Calu3 (cell line): ENCODE measurements around the gene LIMS2. TPM values are rescaled to one million over a fixed set of nuclear protein-coding genes. Genes with fewer than 3 reads are reported as not detected.

Experiments
- BruUV-seq: library from RNA; stranded (reverse); fragments of 400-500 nt; replicated peaks from 2 replicates; lab custom pipeline; 2021; lab: Mats Ljungman, UMichigan
- CTCF ChIA-PET: fragments of 300-600 bp; sonication (Branson Sonifier 250); formaldehyde crosslinking; loops from one replicate; lab custom pipeline; 2022; ENCODE audit warnings: antibody characterized with exemption; lab: Charles Lee
- DNase-seq: peaks from one replicate; pipeline ENCODE4 v3.0.0; 2022
- H3K27ac Mint-ChIP-seq: one replicate; pipeline ENCODE4 v1.8.0; 2022; ENCODE audit warnings: mixed read lengths; ENCODE audit not compliant: unreplicated experiment
- H3K27me3 Mint-ChIP-seq: one replicate; pipeline ENCODE4 v1.8.0; 2022; ENCODE audit warnings: mixed read lengths; ENCODE audit not compliant: unreplicated experiment
- H3K36me3 Mint-ChIP-seq: one replicate; pipeline ENCODE4 v1.8.0; 2022; ENCODE audit warnings: mild to moderate bottlenecking, moderate library complexity, mixed read lengths; ENCODE audit not compliant: insufficient read depth, unreplicated experiment
- H3K4me1 Mint-ChIP-seq: one replicate; pipeline ENCODE4 v1.8.0; 2022; ENCODE audit warnings: mild to moderate bottlenecking, low read depth, mixed read lengths; ENCODE audit not compliant: unreplicated experiment
- H3K4me3 Mint-ChIP-seq: one replicate; pipeline ENCODE4 v1.8.0; 2022; ENCODE audit warnings: mild to moderate bottlenecking, low read depth, moderate library complexity, mixed read lengths; ENCODE audit not compliant: unreplicated experiment
- H3K9me3 Mint-ChIP-seq: one replicate; pipeline ENCODE4 v1.8.0; 2022; ENCODE audit warnings: low read depth, mixed read lengths; ENCODE audit not compliant: unreplicated experiment
- intact Hi-C: fragments of 100-400 bp; cut with micrococcal nuclease; formaldehyde crosslinking; loops from one replicate; pipeline ENCODE4 v1.10.0; 2022; ENCODE audit not compliant: unreplicated experiment
- total RNA-seq: library from RNA; stranded (reverse); gene quantifications from 2 replicates; pipeline ENCODE4 v1.2.3, GENCODE V29; 2022
- TF ChIP-seq, protein P1 (sequence below): fragments of 200-600 bp; IDR thresholded peaks from one replicate; pipeline ENCODE4 v1.8.0; 2022; ENCODE audit warnings: antibody characterized with exemption; ENCODE audit not compliant: unreplicated experiment

LIMS2 gene
- total RNA-seq, 1 experiment from 2014 or later: 0.31 TPM

DNA sequence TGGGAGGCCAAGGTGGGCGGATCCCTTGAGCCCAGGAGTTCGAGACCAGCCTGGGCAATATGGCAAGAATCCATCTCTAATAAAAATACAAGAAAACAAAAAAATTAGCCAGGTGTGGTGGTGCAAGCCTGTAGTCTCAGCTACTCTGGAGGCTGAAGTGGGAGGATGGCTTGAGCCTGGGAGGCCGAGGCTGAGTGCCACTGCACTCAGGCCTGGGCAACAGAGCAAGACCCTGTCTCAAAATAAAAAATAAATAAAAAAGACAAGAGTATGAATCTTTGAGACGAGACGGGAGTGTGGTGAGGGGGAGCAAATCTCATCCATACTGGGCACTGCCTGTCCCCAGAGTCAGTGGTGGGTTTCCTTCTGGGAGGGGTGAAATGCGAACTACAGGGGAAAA is 17.2 kb downstream of the LIMS2 start:
- H3K36me3 Mint-ChIP-seq: no peaks in the 10 kb centered on the region
- no TSS peak for BruUV-seq
- TF ChIP-seq, protein P1, sequence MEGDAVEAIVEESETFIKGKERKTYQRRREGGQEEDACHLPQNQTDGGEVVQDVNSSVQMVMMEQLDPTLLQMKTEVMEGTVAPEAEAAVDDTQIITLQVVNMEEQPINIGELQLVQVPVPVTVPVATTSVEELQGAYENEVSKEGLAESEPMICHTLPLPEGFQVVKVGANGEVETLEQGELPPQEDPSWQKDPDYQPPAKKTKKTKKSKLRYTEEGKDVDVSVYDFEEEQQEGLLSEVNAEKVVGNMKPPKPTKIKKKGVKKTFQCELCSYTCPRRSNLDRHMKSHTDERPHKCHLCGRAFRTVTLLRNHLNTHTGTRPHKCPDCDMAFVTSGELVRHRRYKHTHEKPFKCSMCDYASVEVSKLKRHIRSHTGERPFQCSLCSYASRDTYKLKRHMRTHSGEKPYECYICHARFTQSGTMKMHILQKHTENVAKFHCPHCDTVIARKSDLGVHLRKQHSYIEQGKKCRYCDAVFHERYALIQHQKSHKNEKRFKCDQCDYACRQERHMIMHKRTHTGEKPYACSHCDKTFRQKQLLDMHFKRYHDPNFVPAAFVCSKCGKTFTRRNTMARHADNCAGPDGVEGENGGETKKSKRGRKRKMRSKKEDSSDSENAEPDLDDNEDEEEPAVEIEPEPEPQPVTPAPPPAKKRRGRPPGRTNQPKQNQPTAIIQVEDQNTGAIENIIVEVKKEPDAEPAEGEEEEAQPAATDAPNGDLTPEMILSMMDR: no peak
- H3K27ac Mint-ChIP-seq: no peak overlapping the region
- H3K9me3 Mint-ChIP-seq: no peaks in the 10 kb centered on the region
- peaks cover 80% of the 10 kb centered on the region for H3K27me3 Mint-ChIP-seq
- H3K4me1 Mint-ChIP-seq: no peaks in the 10 kb centered on the region
- no peak overlapping the region for H3K4me3 Mint-ChIP-seq
- intact Hi-C loops: no loop called here
- CTCF ChIA-PET: interaction anchor here (0.6 kb wide), 1 partner anchor 145 kb away, joined by 5 read pairs; no protein-coding TSS in a partner anchor
- no peak for DNase-seq

DNA sequence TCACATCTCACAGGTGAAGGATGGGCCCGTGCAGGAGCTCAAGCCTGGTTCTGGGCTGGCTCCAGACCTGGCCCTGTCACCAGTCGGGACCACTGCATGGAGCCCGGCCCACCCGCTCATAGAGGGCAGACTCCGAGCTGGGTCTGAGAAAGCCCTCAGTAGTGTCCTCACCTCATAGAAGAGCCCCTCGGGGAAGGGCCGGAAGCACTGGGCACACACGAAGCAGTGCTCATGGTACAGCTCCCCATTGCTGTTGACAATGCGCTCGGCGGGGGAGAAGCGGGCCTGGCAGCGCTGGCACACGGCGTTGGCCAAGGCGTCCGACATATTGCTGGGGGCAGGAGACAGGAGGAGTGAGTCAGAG is 18.1 kb downstream of the LIMS2 start:
- TF ChIP-seq, protein P1: no peak
- Mint-ChIP-seq H3K9me3 (no peaks in the 10 kb centered on the region), H3K4me1 (no peaks in the 10 kb centered on the region), H3K36me3 (no peaks in the 10 kb centered on the region), H3K27ac (no peak overlapping the region), H3K4me3 (no peak overlapping the region), H3K27me3 (peaks cover 84% of the 10 kb centered on the region)
- no peak for DNase-seq
- CTCF ChIA-PET: no interaction called here
- BruUV-seq: no TSS peak
- intact Hi-C loops: no loop called here

DNA sequence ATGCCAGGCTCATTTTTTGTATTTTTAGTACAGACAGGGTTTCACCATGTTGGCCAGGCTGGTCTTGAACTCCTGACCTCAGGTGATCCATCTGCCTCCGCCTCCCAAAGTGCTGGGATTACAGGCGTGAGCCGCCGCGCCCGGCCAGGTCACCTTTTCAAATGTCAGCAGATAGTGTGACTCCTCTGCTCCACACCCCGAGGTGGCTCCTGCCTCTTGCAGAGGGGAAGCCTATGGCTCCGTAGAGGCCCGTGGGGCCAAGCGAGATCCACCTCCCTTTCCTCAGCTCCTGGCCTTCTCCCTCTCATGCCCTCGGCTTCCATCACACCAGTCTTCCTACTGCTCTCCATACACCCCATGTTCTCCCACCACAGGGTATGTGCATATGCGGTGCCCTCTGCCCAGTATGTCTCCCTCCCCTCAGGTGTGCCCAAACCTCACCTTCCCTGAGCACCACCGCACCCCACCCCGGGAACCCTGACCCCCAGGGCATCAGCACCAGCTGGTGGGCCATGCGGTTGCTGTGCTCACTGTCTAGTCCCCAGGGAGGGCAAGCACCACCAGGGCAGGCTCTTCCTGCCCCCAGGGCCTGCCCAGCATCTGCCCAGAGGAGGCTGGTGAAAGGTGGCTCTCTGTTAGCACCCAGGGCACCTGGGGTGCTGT is 18.6 kb downstream of the LIMS2 start:
- no peak overlapping the region for H3K4me3 Mint-ChIP-seq

GRCh38 chr2:127655209-127656073 is 19.9 kb downstream of the LIMS2 start:
- Mint-ChIP-seq H3K9me3 (no peaks in the 10 kb centered on the region), H3K4me1 (no peaks in the 10 kb centered on the region), H3K27ac (no peak overlapping the region), H3K27me3 (peaks cover 81% of the 10 kb centered on the region), H3K4me3 (no peak overlapping the region), H3K36me3 (no peaks in the 10 kb centered on the region)
- BruUV-seq: no TSS peak
- DNase-seq: no peak
- TF ChIP-seq, protein P1: no peak
- CTCF ChIA-PET: interaction anchor here (0.7 kb wide), 2 partner anchors 13 to 585 kb away, joined by 3 to 4 read pairs; no protein-coding TSS in a partner anchor
- intact Hi-C loops: no loop called here

More for the DNA sequence above, 18.6 kb downstream of the LIMS2 start:
- Mint-ChIP-seq H3K27ac (no peak overlapping the region), H3K27me3 (peaks cover 84% of the 10 kb centered on the region), H3K4me1 (no peaks in the 10 kb centered on the region), H3K9me3 (no peaks in the 10 kb centered on the region), H3K36me3 (no peaks in the 10 kb centered on the region)
- CTCF ChIA-PET: no interaction called here
- no peak for DNase-seq
- TF ChIP-seq, protein P1: no peak
- intact Hi-C loops: no loop called here
- no TSS peak for BruUV-seq
